Dermis microvascular lymphatic vessel endothelial cell (primary cell): ENCODE data around the gene IKBKE. TPM values are rescaled to one million over a fixed set of nuclear protein-coding genes. Genes with fewer than 3 reads are reported as not detected.

Experiments used
- DNase-seq, 2 donors: peaks; one replicate each; pipeline versions ENCODE4 v3.0.0 to v3.0.0-alpha.2; 2010; ENCODE audit warnings: low read depth in 2 of 2
- total RNA-seq: library from RNA; depleted of rRNA; stranded (reverse); fragments of >200 nt; gene quantifications from 2 replicates; pipeline ENCODE4 v1.2.1, GENCODE V29; 2014

The IKBKE gene
- total RNA-seq, 1 donor from 2014 or later = 24.5 TPM

DNA sequence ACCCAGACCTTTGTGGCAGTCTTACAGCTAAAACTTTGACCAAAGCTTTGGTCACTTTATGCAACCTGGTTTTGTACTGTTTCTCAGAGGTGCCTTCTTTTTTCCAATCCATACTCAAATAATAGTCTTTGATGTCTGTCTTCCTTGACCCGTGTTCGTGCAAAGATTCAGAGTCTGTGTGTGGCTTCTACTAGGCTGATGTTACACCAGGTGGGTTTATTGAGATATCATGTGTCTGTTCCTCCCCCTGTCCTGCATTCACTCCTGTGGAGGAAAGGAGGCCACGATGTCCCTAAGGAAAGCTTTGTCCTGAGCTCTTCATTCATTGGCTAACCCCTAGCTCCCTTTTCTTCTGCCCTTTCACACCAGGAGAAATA, 15.0 kb upstream of the IKBKE start:
- no peak for DNase-seq

DNA sequence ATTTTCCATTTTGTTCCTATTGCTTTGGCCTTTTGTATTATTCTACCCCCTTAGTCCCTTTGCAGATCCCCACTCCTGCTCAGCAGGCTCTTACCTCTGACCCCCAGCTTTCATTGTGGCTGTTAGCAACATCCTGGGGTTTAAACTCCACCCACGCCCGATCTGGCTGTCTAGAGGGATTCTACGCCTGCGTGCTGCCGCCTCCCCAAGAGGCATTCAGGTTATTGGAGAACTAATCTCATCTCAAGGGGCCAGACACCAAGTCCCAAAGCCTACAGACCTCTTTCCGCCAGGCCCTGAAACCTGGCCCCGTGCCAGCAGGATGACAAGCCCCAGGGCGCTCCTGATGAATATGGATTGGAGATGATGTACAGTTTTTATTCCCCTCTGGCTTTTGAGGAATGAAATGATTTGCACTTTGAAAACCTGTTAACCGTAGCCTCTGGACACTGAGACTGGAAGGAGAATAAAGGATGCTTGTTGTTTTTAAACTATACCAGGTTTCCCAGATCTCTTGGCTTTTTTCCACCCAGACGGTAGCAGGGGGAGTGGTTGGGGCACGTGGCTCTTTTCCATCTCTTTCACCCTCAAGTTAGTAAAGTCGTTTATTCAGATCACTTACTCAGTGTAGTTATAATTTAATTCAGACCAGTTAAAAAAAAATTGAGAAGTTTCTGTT, 14.5 kb upstream of the IKBKE start:
- DNase-seq = peak in 1 of 2 donors; percentile 54

DNA sequence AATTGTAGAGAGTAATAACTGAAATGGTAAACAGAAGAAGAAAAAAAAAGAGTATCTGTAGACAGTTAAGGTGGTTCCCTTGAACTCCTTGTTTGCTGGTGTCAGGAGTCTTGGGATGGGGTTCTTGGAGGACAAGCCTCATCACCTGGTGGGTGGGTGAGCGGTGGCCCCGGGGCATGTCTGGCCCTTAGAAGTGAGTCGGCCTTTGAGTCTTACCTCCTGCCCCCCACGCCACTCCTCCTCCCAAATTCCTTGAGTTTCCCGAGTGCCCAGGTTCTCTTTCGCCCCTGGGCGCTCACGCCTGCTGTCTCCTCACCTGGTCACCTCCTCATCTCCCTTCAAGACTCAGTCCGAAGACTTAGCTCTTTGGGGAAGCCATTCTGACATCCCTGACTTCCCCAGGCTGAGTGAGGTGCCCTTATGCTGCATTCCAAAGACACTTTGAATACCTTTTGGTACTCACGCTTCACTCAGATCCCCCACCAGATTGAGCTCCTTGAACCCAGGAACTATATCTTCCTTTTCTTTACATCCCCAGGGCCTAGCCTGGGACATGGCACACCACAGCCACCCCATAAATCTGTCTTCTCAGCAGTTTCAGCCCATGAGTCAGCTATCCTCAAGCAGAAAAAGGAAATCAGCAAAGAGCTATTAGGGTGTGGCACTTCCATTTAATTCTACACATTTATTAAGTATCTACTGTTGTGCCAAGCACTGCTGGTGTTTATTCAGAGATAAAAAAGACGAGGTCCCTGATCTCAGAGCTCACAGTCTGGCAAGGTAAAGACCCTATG, 13.5 kb upstream of the IKBKE start:
- DNase-seq = peak in 1 of 2 donors; percentile 71

DNA sequence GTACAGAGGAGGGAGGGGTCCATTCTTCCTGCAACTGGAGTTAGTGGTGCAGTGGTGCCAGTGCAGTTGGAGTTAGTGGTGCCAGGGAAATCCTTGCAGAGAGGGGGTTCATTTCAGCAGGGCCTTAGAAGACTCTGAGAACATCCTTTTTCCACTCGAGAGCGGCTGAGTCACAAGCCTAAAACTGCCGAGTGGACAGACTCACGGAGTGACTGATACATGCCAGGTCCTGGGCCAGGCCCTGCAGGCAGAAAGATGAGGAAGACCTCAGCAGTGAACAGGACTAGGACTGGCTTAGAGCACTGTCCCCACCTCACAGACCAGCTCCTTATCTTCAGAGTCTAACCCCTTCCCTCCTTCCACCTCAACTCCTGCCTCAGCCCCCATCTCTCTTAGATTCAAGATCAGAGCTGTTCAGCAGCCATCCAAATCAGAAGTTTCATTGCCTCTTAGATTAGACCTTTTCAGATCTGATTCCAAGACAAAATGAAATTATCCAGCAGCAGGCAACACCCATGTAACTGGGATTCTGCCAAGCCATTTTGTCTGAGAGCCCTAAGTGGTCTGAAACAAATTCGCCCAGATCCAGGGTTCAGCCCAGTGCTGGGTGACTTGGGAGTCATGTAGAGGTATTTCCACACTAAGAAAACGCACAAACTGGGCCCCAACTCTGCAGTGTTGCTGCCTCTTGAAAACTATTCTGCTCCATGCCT, 12.7 kb upstream of the IKBKE start:
- DNase-seq = peak in 1 of 2 donors; percentile 17

DNA sequence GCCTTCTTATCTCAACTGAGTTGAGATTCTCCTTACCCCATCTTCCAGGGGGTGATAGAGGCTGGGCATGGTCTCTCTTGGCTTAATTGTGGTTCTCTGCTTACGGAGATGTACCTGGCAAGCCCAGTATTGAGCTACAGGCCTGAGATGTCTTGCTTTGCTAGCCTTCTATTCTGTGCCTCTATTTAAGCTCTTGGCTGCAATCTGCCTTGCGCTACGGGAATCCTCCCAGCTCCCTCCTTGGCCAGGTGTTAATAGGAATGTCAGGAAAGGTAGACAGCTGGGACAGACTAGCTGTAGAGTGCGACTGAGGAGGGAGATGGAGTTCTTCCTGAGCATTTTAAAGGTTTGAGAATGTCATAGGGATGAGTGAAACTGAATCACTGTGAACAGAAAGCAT, 10.6 kb upstream of the IKBKE start:
- DNase-seq = no peak

DNA sequence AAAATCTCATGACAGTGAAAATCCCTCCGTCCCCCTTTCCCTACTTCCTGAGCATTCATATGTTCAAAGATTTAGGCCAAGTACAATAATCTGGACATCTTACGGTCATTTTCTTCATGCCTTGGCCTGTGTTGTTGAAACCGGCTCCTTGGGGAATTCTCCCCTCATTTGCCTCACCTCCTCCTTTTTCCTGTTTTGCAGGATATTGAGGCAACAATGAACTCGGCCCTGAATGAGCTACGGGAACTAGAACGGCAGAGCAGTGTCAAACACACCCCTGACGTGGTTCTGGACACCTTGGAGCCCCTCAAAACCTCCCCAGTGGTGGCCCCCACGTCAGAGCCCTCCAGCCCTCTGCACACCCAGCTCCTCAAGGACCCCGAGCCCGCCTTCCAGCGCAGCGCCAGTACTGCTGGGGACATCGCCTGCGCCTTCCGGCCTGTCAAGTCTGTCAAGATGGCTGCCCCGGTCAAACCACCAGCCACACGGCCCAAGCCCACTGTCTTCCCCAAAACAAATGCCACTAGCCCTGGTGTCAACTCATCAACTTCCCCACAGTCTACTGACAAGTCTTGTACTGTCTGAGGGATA, 9.3 kb upstream of the IKBKE start:
- DNase-seq = peak in 1 of 2 donors; percentile 84

DNA sequence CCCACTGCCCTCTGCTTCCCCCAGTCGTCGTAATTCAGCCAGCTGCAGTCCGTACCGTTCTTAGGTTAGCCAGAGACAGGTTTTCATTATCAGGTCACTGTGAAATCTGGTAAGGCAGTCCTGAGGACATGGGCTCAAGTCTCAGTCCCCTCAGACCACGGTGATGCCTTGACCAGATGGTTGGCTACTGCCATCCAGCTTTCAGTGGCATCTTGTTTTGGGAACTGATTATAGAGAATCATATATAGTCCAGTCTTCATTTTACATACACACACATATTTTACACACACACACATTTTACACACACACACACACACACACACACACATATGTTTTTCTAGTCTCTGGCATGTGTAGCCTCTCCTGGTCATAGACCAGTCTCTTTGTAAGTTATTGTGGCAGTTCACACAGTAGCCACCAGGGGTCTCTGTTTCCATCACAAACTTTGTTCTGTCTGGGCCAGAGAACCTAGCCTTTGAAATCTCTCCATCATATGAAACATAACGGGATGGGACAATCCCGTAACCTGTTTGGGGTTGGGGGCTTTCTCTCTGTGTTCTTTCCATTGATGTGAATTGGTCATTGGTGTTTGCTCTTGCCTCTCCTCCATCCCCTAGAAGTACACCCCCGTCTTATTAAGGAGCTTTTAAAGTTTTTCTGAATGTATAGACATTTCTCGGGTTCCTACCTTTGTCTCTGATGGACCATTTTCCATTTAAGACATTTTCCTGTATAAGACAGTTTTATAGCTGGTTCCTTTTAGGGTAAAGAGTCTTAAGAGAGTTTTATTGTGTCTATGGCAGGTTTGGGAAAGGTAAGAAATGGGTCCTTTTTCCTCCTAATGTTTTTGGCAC, 8.4 kb upstream of the IKBKE start:
- peak; percentile 71 to 83 for DNase-seq

DNA sequence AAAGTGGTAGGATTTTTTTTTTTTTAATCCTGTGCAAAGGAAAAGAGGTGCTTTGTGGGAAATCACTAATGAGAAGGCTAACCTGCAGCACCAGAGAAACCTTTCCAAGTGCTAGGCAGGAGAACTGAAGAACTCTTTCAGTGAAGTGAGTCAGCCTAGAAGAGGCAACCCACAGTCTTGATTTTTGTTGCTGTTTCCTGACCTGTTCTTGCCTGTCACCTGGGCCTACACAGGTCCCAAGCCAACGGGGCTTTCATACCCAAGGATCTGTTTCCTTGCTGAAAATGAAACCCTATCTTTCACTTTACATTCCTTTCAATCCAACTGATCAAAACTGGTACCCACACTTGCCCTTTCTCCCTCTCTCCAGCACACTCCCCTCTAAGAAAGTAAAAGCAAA, 7.1 kb upstream of the IKBKE start:
- DNase-seq = no peak

DNA sequence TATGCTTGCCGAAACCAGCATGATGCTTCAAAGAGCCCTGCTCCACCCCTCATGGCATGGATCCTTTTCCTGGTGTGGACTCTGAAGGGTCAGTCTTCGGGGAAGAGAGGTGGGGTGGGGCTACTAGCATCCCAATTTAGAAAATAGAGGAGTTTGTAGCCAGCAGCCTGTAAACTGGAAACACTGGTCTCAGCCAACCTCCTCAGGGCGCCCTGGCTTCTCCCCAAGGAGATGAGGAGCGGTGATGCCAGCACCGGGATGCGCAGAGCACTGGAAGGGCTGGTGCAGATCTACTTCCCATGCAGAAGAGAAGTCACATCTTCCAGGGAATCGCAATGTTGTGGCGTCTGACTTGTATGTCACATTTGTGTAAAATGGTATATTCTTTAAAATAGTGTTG, 6.4 kb upstream of the IKBKE start:
- no peak for DNase-seq

DNA sequence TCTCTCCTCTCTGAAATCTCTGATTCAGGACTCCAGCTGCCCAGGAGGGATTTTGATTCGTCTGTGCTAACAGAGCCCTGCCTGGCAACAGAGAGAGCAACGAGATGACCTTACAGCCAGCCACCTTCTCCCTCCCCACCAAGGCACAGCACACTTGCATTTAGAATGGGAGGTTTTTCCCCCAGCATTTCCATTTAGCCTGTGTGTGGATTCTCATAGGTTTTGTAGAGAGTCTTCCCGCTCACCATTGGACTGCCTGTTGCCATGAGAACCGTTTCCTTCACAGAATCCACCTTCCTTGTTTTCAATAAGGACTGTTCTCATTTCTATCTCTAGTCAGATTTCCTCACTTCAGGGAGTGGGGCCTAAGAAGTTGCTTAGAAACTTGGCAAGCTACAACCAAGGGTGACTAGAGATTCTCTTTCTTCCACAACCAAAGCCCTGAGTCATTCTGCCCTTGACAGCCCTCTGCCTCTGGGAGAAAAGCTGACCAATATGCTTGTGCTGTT, 5.8 kb upstream of the IKBKE start:
- DNase-seq = peak in 1 of 2 donors; percentile 74

DNA sequence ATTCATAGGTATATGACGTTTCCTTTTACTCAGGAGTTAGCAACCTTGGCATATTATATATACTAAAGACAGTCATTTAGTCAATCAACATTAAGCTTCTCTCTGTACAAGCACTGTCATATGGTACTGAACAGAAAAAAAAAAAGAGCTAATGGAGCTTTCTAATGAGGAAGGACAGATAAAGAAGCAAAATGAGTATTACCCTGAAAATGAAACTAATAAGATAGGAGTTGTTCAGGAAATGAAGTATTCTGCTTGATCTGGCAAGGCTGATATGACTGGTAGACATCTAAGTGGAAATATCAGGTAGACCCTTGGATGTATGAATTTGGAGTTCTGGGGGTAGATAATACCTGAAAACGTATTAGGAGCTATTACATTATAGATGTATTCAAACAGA, 4.3 kb upstream of the IKBKE start:
- DNase-seq = no peak

DNA sequence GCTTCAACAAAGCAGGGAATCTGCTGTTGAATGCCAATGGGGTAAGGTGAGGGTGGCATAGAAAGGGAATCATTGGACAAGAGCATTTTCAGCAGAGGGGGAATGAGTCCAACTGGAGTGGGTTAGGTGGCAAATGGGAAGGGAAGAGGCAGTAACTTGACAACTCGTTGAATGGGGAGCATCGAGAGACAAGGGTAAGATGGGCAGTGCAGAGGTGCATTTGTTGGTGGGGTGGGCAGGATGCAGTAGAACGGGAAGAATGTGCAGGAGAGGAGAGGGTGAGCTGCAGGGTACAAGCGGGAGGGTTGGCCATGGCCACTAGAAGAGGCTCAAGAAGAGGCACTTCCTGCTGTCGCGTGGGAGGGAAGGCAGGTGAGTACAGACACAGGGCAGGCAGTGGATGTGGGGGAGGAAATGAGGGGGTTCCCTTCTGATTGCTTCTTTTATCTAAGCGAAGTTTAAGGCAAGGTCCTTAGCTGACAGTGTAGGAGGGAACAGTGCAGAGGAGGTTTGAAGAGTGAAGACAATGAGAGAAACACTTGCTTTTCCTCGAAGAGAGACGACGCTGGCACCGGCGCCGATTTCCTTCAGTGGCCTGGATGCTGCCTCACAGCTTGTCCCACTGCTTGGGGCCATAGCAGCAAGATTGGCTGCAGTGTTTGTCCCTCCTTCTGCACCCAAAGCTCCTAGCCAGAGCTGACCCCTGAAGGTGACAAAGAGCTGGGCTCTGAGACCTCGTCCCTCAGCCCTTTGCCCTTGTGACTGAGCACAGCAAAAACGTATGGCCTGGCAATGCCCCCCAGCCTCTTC, 3.2 kb upstream of the IKBKE start:
- no peak for DNase-seq

DNA sequence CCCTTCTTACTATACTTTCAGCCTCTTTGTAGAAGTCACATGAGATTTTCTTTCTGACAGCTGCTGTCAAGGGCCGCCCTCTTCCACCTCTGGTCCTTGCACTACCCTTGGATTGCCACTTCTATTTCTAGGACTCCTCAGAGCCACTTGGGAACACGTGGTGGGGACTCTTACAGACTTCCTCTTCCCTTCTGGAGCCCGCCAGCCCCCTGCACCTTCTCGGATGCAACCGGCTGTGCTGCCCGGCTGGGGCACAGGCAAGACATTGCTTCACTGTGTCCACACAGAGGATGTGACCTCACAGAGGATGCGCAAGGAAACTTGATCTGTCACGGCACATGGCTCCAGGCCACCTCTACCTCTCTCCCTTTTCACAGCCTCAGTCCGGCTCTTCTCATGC, 2.4 kb upstream of the IKBKE start:
- no peak for DNase-seq

DNA sequence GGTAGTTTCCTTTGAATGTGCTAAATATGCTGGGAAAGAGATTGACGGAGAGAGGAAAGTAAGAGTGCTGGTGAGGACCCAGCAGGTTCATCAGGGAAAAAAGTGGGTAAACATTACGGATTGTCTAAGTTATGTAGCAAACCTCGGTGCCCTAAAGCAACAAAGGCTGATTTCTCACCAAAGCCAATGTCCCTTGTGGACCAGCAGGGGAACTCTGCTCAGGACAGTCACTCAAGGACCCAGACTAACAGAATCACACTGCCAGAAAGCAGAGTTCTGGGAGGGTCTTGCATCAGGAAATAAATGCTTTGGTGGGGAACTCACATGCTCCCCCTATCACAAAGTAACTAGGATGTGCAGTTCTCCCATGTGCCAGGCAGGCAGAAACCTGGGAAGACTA, 1.7 kb upstream of the IKBKE start:
- no peak for DNase-seq

DNA sequence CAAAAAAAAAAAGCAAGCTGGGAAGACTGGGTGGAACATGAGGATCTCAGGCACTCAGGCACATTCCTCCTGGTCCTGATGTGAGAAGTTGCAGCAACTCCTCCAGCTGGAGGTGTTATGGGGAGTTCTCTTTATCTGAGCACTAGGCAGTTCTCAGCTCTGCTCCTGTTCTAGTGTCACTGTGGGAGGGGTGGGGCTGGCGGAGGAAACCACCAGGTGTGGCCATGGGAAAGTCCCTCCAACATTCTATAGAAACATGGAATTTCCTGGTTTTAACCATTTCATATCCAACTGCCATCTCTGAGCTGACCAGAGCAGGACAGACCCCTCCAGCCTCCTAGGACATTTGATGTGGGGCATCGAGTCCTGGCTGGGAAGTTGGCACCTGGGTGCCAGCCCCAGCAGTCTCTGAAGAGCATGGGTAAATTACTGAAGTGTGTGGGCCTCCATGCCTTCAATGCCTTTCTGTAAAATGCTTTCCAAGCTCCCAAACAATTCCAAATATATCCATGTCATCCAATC, 804 bp upstream of the IKBKE start:
- DNase-seq = no peak

DNA sequence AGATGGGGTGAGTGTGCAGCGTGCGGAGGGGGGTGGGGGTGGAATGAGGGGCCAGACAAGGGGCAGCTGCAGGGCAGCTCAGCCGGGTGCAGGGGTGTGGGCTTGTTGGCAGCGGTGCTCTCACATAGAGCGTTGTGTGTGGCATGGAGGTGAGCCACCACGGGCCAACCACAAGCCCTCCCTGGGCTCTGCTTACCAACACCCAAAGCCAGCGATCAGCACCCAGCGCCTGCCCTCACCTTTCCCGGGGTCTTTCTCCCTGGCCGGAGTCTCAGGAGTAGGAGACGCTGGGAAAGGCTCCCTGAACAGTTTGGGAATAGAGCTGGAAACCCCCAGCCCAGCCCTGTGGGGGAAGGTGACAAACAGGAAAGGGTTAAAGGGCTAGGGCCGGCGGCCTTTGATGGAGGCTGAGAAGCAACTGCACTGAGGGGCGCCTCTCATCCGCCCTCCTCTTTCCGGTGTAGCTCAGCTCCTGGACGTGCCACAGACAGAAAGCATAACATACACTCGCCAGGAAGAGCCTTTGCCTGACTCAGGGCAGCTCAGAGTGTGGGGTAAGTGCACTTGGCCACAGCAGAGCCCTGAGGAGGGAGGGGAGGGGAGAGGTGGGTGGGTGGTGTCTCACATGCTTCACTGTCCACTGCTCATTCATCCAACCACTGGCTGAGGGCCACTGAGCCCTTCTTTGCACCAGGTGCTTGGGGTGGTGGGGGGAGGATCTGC, 577 bp downstream of the IKBKE start:
- peak in 1 of 2 donors; percentile 84 for DNase-seq

DNA sequence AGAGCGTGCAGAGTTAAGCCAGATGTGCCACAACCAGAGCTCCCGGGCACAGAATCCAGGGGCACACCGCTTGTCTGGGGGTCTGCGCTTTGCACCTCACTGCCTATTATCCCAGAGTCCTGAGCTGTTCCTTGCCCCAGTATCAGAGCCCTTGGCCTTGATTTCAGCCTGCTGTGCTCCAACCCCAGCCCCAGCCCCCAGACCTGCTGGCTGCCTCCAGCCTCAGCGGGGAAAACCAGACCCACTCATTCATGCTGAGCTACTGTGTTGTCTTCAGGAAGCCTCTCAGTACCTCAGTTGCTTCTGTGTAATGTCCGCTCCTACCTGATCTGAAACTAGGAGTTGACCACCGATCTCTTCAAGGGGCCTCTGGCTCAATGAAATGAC, 1.1 kb downstream of the IKBKE start:
- no peak for DNase-seq

DNA sequence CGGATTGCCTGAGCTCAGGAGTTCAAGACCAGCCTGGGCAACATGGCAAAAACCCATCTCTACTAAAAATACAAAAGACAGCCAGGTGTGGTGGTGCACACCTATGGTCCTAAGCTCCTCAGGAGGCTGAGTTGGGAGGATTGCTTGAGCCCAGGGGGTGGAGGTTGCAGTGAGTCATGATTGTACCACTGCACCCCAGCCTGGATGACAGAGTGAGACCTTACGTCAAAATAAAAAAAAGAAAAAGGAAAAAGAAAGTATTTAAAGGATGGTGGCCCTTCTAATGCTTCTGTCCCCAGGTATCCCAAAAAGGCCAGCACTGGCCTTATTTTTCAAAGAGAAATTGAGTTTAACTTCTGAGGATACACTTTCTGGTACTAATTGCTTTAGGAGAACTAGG, 1.7 kb downstream of the IKBKE start:
- no peak for DNase-seq

DNA sequence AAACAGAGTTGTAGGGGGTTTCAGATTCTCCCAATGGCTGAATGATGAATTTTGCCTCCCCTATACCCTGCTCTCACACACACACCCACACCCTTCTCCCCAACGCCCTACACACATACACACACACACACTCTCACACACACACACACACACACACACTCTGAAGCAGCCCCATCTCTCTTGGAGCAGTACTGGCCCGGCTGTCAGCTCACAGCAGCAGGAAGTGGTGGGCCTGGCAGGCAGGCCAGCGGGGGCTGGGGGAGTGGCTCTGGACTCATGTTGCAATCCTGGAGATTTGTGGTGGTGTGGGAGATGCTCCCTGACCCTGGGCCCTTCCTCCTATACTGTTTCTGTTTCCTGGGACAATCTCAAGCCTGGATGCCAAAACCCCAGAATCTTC, 2.2 kb downstream of the IKBKE start:
- peak in 1 of 2 donors; percentile 49 for DNase-seq
